Measurements from ENCODE around the gene SUCLG2. TPM values are rescaled to one million over a fixed set of nuclear protein-coding genes. Genes with fewer than 3 reads are reported as not detected.

Gene SUCLG2
- total RNA-seq, 2 donors from 2014 or later, result 35.8 to 39.5 TPM

- no peak for DNase-seq
- peaks cover 7% of the 10 kb centered on the region for H3K4me1 Mint-ChIP-seq (ENCODE audit: low read depth)
- H3K9me3 Mint-ChIP-seq, result no peaks in the 10 kb centered on the region
- ATAC-seq (replicated peaks in 1 of 2), result no peak
- no peak overlapping the region for H3K27ac Mint-ChIP-seq
- no peaks in the 10 kb centered on the region for H3K27me3 Mint-ChIP-seq (ENCODE audit: low read depth)
- no peak overlapping the region for H3K4me3 Mint-ChIP-seq
- peaks cover 5 to 7% of the 10 kb centered on the region in 2 donors for H3K36me3 Mint-ChIP-seq (ENCODE audit: insufficient read depth in 2 of 2)
Measured at GRCh38 chr3:67470207-67470606, 184.2 kb downstream of the SUCLG2 start.

GRCh38 chr3:67468511-67468910, 185.9 kb downstream of the SUCLG2 start:
- no peak overlapping the region for H3K27ac Mint-ChIP-seq
- no peaks in the 10 kb centered on the region for H3K9me3 Mint-ChIP-seq

GRCh38 chr3:67463656-67464055, 190.8 kb downstream of the SUCLG2 start:
- DNase-seq (no peak), ATAC-seq (replicated peaks in 1 of 2) (no peak)
- Mint-ChIP-seq H3K27ac (no peak overlapping the region), H3K36me3 (ENCODE audit: insufficient read depth in 2 of 2) (peaks cover 2 to 3% of the 10 kb centered on the region in 2 donors), H3K27me3 (ENCODE audit: low read depth) (no peaks in the 10 kb centered on the region), H3K4me3 (no peak overlapping the region), H3K4me1 (ENCODE audit: low read depth) (peaks cover 17% of the 10 kb centered on the region), H3K9me3 (no peaks in the 10 kb centered on the region)

More at GRCh38 chr3:67468511-67468910, 185.9 kb downstream of the SUCLG2 start:
- no peak for DNase-seq
- Mint-ChIP-seq H3K4me1 (ENCODE audit: low read depth) (peaks cover 2% of the 10 kb centered on the region), H3K4me3 (no peak overlapping the region), H3K36me3 (ENCODE audit: insufficient read depth in 2 of 2) (peaks cover 4 to 5% of the 10 kb centered on the region in 2 donors), H3K27me3 (ENCODE audit: low read depth) (no peaks in the 10 kb centered on the region)
- ATAC-seq (replicated peaks in 1 of 2), result no peak

GRCh38 chr3:67462187-67462586, 192.2 kb downstream of the SUCLG2 start:
- H3K27ac Mint-ChIP-seq, result peak overlapping the region; percentile 79

GRCh38 chr3:67461667-67462142, 192.7 kb downstream of the SUCLG2 start:
- H3K9me3 Mint-ChIP-seq, result no peaks in the 10 kb centered on the region
- H3K4me3 Mint-ChIP-seq, result peak overlapping the region in 1 of 2 donors; percentile 7
- H3K4me1 Mint-ChIP-seq (ENCODE audit: low read depth), result peaks cover 17% of the 10 kb centered on the region
- H3K27me3 Mint-ChIP-seq (ENCODE audit: low read depth), result no peaks in the 10 kb centered on the region
- H3K27ac Mint-ChIP-seq, result peak overlapping the region; percentile 63
- H3K36me3 Mint-ChIP-seq (ENCODE audit: insufficient read depth in 2 of 2), result peaks cover 0 to 1% of the 10 kb centered on the region in 2 donors
- no peak for DNase-seq
- ATAC-seq (replicated peaks in 1 of 2), result peak in 1 of 2 donors; percentile 56

More at GRCh38 chr3:67462187-67462586, 192.2 kb downstream of the SUCLG2 start:
- ATAC-seq (replicated peaks in 1 of 2) (no peak), DNase-seq (no peak)
- peaks cover 17% of the 10 kb centered on the region for H3K4me1 Mint-ChIP-seq (ENCODE audit: low read depth)
- H3K27me3 Mint-ChIP-seq (ENCODE audit: low read depth), result no peaks in the 10 kb centered on the region
- peak overlapping the region in 1 of 2 donors; percentile 42 for H3K4me3 Mint-ChIP-seq
- no peaks in the 10 kb centered on the region for H3K36me3 Mint-ChIP-seq (ENCODE audit: insufficient read depth in 2 of 2)
- no peaks in the 10 kb centered on the region for H3K9me3 Mint-ChIP-seq

GRCh38 chr3:67460841-67461510, 193.4 kb downstream of the SUCLG2 start:
- Mint-ChIP-seq H3K27me3 (ENCODE audit: low read depth) (no peaks in the 10 kb centered on the region), H3K4me3 (no peak overlapping the region), H3K4me1 (ENCODE audit: low read depth) (peaks cover 17% of the 10 kb centered on the region), H3K27ac (no peak overlapping the region), H3K36me3 (ENCODE audit: insufficient read depth in 2 of 2) (peaks cover 0 to 1% of the 10 kb centered on the region in 2 donors), H3K9me3 (no peaks in the 10 kb centered on the region)
- DNase-seq (no peak), ATAC-seq (replicated peaks in 1 of 2) (no peak)

GRCh38 chr3:67459796-67460195, 194.6 kb downstream of the SUCLG2 start:
- Mint-ChIP-seq H3K27me3 (ENCODE audit: low read depth) (no peaks in the 10 kb centered on the region), H3K9me3 (no peaks in the 10 kb centered on the region), H3K27ac (no peak overlapping the region), H3K36me3 (ENCODE audit: insufficient read depth in 2 of 2) (peaks cover 0 to 1% of the 10 kb centered on the region in 2 donors), H3K4me1 (ENCODE audit: low read depth) (peaks cover 17% of the 10 kb centered on the region), H3K4me3 (no peak overlapping the region)
- DNase-seq (no peak), ATAC-seq (replicated peaks in 1 of 2) (no peak)

- ATAC-seq (replicated peaks in 1 of 2) (no peak), DNase-seq (no peak)
- no peaks in the 10 kb centered on the region for H3K27me3 Mint-ChIP-seq (ENCODE audit: low read depth)
- no peak overlapping the region for H3K4me3 Mint-ChIP-seq
- peaks cover 0 to 1% of the 10 kb centered on the region in 2 donors for H3K36me3 Mint-ChIP-seq (ENCODE audit: insufficient read depth in 2 of 2)
- no peaks in the 10 kb centered on the region for H3K9me3 Mint-ChIP-seq
- H3K4me1 Mint-ChIP-seq (ENCODE audit: low read depth), result peaks cover 17% of the 10 kb centered on the region
- no peak overlapping the region for H3K27ac Mint-ChIP-seq
Measured at GRCh38 chr3:67458896-67459530, 195.4 kb downstream of the SUCLG2 start.

- Mint-ChIP-seq H3K4me1 (ENCODE audit: low read depth) (peaks cover 17% of the 10 kb centered on the region), H3K4me3 (no peak overlapping the region), H3K27me3 (ENCODE audit: low read depth) (no peaks in the 10 kb centered on the region), H3K36me3 (ENCODE audit: insufficient read depth in 2 of 2) (peaks cover 0 to 1% of the 10 kb centered on the region in 2 donors), H3K9me3 (no peaks in the 10 kb centered on the region), H3K27ac (no peak overlapping the region)
- ATAC-seq (replicated peaks in 1 of 2), result no peak
- DNase-seq, result no peak
Measured at GRCh38 chr3:67458408-67458807, 196.0 kb downstream of the SUCLG2 start.

- Mint-ChIP-seq H3K36me3 (ENCODE audit: insufficient read depth in 2 of 2) (peaks cover 0 to 1% of the 10 kb centered on the region in 2 donors), H3K9me3 (no peaks in the 10 kb centered on the region), H3K4me3 (no peak overlapping the region), H3K4me1 (ENCODE audit: low read depth) (no peaks in the 10 kb centered on the region), H3K27me3 (ENCODE audit: low read depth) (no peaks in the 10 kb centered on the region), H3K27ac (no peak overlapping the region)
- no peak for DNase-seq
- no peak for ATAC-seq (replicated peaks in 1 of 2)
Measured at GRCh38 chr3:67453628-67454027, 200.8 kb downstream of the SUCLG2 start.

GRCh38 chr3:67450153-67450552, 204.3 kb downstream of the SUCLG2 start:
- no peaks in the 10 kb centered on the region for H3K27me3 Mint-ChIP-seq (ENCODE audit: low read depth)
- no peak overlapping the region for H3K27ac Mint-ChIP-seq
- H3K36me3 Mint-ChIP-seq (ENCODE audit: insufficient read depth in 2 of 2), result no peaks in the 10 kb centered on the region

GRCh38 chr3:67447393-67447792, 207.0 kb downstream of the SUCLG2 start:
- H3K9me3 Mint-ChIP-seq, result peaks cover 3% of the 10 kb centered on the region in 2 donors
- H3K27me3 Mint-ChIP-seq (ENCODE audit: low read depth), result no peaks in the 10 kb centered on the region
- ATAC-seq (replicated peaks in 1 of 2), result no peak
- H3K36me3 Mint-ChIP-seq (ENCODE audit: insufficient read depth in 2 of 2), result peaks cover 3 to 4% of the 10 kb centered on the region in 2 donors
- no peak for DNase-seq
- H3K4me1 Mint-ChIP-seq (ENCODE audit: low read depth), result no peaks in the 10 kb centered on the region
- no peak overlapping the region for H3K4me3 Mint-ChIP-seq
- H3K27ac Mint-ChIP-seq, result no peak overlapping the region

More at GRCh38 chr3:67450153-67450552, 204.3 kb downstream of the SUCLG2 start:
- Mint-ChIP-seq H3K9me3 (no peaks in the 10 kb centered on the region), H3K4me3 (no peak overlapping the region), H3K4me1 (ENCODE audit: low read depth) (no peaks in the 10 kb centered on the region)
- no peak for DNase-seq
- ATAC-seq (replicated peaks in 1 of 2), result no peak

- peaks cover 15 to 16% of the 10 kb centered on the region in 2 donors for H3K36me3 Mint-ChIP-seq (ENCODE audit: insufficient read depth in 2 of 2)
- peak; percentile 1 to 3 for DNase-seq
- no peaks in the 10 kb centered on the region for H3K27me3 Mint-ChIP-seq (ENCODE audit: low read depth)
- H3K9me3 Mint-ChIP-seq, result peaks cover 6 to 10% of the 10 kb centered on the region in 2 donors
- ATAC-seq (replicated peaks in 1 of 2), result peak; percentile 75 to 93
- H3K4me3 Mint-ChIP-seq, result peak overlapping the region in 1 of 2 donors; percentile 64
- peaks cover 10% of the 10 kb centered on the region for H3K4me1 Mint-ChIP-seq (ENCODE audit: low read depth)
- peak overlapping the region; percentile 64 for H3K27ac Mint-ChIP-seq
Measured at GRCh38 chr3:67437789-67438188, 216.6 kb downstream of the SUCLG2 start.
